GM19099 (cell line): ENCODE results near the gene SLC11A1.

ENCODE experiments used
- POLR2A ChIP-seq: IDR thresholded peaks from 3 replicates; pipeline ENCODE4 v1.6.1; 2011; ENCODE audit warnings: low read depth; ENCODE audit not compliant: insufficient read length; ENCODE audit errors: extremely low read depth

SLC11A1 gene, protein sequence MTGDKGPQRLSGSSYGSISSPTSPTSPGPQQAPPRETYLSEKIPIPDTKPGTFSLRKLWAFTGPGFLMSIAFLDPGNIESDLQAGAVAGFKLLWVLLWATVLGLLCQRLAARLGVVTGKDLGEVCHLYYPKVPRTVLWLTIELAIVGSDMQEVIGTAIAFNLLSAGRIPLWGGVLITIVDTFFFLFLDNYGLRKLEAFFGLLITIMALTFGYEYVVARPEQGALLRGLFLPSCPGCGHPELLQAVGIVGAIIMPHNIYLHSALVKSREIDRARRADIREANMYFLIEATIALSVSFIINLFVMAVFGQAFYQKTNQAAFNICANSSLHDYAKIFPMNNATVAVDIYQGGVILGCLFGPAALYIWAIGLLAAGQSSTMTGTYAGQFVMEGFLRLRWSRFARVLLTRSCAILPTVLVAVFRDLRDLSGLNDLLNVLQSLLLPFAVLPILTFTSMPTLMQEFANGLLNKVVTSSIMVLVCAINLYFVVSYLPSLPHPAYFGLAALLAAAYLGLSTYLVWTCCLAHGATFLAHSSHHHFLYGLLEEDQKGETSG

GRCh38 chr2:218381916-218382366, at the start of gene SLC11A1:
SLC11A1 (plus strand) TSS chr2:218382273; CDS start chr2:218382369, 96 bp downstream.
- TF ChIP-seq POLR2A, result no peak

DNA sequence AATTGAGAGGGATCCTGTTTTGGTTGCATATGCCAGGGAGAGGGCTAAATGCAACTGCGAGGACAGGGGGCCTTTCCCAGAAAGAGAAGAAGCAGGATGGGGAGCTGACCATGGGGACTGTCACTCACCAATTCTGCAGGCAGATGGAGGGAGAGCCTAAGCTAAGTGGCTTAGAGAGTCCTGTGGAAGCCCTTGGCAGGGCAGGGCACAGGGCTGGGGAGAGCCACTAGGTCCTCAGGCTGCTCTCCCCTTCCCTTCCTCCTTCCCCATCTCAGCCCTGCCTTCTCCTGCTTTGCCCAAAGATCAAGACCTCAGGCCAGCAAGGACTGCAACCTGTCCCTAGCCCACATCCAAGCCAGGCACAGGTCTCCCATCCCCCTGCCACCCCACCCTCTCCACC, 49.8 kb upstream of the SLC11A1 start:
- no peak for TF ChIP-seq POLR2A

- TF ChIP-seq POLR2A, result no peak
These were observed 49.0 kb upstream of the SLC11A1 start for GRCh38 chr2:218332920-218333645.

GRCh38 chr2:218334531-218334930, 47.5 kb upstream of the SLC11A1 start:
- TF ChIP-seq POLR2A, result no peak

DNA sequence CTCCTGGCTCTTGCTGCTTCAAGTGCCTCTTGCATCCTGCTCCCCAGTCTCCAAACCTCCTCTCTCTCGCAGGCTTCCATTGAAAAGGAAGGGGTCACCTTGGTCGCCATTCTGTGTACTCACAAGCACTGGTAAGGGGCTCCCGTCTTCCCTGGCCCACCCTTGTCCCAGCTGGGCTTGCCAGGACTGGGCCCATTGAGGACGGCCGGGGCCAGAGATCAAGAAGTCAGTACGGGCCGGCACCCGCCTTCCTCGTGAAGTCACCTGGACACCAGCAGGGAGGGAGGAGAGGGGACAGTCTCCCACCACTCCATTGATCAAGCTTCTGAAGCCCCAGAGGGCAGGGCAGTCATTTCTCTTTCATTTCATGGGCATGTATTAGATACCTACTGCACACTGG, 41.4 kb upstream of the SLC11A1 start:
- TF ChIP-seq POLR2A, result no peak

GRCh38 chr2:218341381-218341780, 40.7 kb upstream of the SLC11A1 start:
- no peak for TF ChIP-seq POLR2A

GRCh38 chr2:218342837-218343236, 39.2 kb upstream of the SLC11A1 start:
- TF ChIP-seq POLR2A, result no peak

GRCh38 chr2:218343591-218343990, 38.5 kb upstream of the SLC11A1 start:
- TF ChIP-seq POLR2A, result no peak

DNA sequence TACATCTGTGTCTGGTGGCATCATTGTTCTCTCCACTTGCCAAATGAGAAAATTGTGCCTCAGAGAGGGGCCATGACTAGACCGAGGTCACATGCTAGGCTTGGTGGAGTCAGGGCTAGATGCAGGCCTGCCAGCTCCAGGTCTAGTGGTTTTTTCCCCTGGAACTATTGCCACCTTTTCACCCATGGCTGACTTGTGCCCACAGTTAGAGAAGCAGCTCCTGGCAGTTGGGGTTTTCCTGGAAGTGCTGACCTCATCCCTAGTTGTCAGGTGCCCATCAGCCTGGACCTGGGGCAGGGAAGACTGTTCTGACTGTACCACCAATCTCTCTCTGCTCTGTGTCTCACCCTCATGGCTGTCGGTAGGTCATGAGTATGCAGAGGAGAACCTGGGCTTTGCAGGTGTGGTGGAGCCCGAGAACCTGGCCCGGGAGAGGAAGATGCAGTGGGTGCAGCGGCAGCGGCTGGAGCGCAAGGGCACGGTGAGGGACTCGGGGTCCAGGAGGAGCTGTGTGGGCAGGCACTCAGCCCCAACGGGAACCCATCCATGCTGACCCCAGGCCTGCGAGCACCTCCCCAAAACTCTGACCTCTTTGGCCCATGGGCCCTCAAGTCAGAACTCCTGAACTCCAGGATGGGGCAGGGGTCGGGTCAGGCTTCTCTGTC, 37.9 kb upstream of the SLC11A1 start:
- no peak for TF ChIP-seq POLR2A

- no peak for TF ChIP-seq POLR2A
These were observed 37.2 kb upstream of the SLC11A1 start for GRCh38 chr2:218344755-218345417.

DNA sequence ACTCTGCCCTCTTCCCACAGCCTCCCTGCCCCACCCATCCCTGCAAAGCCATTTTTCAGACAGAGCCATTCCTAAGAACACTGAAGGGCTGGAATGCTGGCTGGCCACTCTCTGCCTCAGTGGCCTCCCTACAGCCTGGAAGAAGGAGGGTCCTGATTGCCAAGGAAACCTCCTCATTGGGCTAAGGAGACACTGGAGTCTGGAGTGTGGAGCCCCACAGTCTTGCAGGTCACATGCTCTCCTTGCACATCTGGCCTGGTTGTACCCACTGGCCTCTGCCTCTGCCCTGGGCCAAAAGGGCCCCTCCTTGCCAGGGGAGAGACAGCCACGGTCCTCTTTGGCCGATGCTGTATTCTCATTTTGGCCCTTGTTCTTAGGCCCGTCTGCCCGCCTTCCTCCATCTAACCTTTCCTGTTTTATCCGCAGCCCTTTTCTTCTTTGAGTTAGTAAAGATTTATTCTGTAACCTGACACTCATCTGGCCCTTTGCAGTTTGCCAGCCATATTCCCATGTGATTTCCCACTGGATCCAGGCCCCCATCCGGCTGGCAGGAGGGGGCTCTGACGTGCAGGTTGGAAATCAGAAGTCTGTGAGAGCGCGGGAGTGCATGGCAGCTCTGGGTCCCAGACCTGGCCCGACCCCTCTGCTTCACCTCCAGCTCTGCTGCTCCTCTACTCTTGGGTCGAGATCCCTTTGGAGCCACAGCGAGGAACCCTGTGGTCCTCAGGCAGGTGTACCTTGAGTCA, 36.4 kb upstream of the SLC11A1 start:
- TF ChIP-seq POLR2A, result no peak

DNA sequence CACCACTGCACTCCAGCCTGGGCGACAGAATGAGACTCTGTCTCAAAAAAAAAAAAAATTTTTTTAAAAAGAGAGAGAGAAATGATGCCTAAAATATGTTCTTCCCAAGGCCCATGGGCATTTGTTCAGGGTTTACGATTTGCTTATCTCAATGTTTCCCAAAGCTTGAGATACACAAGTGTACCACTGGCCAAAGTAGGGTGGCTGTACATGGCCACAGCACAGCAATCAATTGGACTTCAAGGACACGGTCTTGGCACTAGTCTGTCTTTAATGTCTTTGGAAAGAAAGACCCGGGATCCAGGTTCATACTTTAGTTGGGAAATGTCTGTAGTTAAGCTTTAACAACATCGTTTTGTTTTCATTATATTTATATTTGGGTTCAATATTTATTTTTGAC, 34.9 kb upstream of the SLC11A1 start:
- no peak for TF ChIP-seq POLR2A

DNA sequence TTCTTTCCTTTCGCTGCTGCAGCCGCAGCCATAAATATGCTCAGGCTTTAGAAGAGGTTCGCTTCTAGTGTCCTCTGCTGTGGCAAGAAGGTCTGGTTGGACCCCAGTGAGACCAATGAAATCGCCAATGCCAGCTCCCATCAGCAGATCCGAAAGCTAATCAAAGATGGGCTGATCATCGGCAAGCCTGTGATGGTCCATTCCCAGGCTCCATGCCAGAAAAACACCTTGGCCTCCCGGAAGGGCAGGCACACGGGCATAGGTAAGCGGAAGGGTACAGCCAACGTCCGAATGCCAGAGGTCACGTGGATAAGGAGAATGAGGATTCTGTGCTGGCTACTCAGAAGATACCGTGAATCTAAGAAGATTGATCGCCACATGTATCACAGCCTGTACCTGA, 28.0 kb upstream of the SLC11A1 start:
- no peak for TF ChIP-seq POLR2A

- TF ChIP-seq POLR2A, result no peak
These were observed 27.1 kb upstream of the SLC11A1 start for GRCh38 chr2:218354850-218355443.
